ENCODE data around the gene RIIAD1.

RIIAD1 gene

DNA sequence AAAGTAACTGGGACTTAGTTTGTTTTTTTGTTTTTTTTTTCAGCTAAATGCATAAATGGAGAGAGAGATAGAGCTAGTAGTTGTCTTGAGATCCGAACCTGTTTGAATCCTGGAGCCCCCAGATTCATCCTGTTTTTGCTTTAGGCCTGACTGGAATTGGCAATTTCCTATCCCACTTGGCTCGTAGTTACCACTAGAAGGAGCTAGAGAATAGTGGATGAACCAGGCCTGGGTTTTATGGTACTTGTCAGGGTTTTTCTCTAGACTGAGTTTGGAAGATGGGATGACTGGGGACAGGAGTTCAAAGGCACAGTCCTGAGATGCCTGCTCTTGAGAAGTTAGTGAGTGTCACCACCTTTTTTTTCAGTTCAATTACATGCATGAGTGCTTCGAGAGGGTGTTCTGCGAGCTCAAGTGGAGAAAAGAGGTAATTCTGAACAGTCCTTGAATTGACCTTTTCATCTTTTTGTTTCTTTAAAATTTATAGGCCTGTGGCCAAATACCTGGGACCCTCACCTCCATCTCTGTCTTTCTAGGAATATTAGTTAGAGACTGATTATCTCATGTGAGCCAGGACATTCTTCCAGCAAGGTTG is 28.2 kb upstream of the RIIAD1 start:
- no peaks in the 10 kb centered on the region for H3K9me3 ChIP-seq (ENCODE audit: control insufficient read depth, insufficient read depth, low read depth, low read length)
- TF ChIP-seq, protein P1, sequence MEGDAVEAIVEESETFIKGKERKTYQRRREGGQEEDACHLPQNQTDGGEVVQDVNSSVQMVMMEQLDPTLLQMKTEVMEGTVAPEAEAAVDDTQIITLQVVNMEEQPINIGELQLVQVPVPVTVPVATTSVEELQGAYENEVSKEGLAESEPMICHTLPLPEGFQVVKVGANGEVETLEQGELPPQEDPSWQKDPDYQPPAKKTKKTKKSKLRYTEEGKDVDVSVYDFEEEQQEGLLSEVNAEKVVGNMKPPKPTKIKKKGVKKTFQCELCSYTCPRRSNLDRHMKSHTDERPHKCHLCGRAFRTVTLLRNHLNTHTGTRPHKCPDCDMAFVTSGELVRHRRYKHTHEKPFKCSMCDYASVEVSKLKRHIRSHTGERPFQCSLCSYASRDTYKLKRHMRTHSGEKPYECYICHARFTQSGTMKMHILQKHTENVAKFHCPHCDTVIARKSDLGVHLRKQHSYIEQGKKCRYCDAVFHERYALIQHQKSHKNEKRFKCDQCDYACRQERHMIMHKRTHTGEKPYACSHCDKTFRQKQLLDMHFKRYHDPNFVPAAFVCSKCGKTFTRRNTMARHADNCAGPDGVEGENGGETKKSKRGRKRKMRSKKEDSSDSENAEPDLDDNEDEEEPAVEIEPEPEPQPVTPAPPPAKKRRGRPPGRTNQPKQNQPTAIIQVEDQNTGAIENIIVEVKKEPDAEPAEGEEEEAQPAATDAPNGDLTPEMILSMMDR (tag by site-specific recombination; IDR thresholded peaks at IDR 0.05) = peak; percentile 63; the same call in 1 of the 2 replicates
- TF ChIP-seq ZNF660 (tag by site-specific recombination; IDR thresholded peaks at IDR 0.05) (0 out of 2 replicates have a peak, but pooled peaks have one; percentile 11), KLF8 (tag by site-specific recombination; IDR thresholded peaks at IDR 0.05) (no peak), ZNF654 (tag by site-specific recombination; IDR thresholded peaks at IDR 0.05; ENCODE audit: low read depth) (peak; percentile 55)
- peaks cover 5 to 51% of the 10 kb centered on the region in 2 experiments; a peak in 1 of 3 replicates for H3K36me3 ChIP-seq (ENCODE audit: control insufficient read depth in 2 of 2, insufficient read depth in 1 of 2, low read length in 2 of 2)
- H3K4me1 ChIP-seq (ENCODE audit: control insufficient read depth, insufficient read depth, low read length) = no peaks in the 10 kb centered on the region
- H3K4me3 ChIP-seq (ENCODE audit: low read depth, low read length) = no peak overlapping the region
- ChIA-PET POLR2A (interaction anchor here (0.6 kb wide), 1 partner anchor 70 kb away, joined by 3 read pairs; the partner anchor contains the start of gene MRPL9), CTCF (interaction anchor here (0.6 to 1.9 kb wide), 12 partner anchors 9 to 303 kb away, joined by 3 to 11 read pairs (median 4); no protein-coding TSS in a partner anchor)
- H3K27ac ChIP-seq (ENCODE audit: extremely low read depth, low read depth, low read length) = no peak overlapping the region

DNA sequence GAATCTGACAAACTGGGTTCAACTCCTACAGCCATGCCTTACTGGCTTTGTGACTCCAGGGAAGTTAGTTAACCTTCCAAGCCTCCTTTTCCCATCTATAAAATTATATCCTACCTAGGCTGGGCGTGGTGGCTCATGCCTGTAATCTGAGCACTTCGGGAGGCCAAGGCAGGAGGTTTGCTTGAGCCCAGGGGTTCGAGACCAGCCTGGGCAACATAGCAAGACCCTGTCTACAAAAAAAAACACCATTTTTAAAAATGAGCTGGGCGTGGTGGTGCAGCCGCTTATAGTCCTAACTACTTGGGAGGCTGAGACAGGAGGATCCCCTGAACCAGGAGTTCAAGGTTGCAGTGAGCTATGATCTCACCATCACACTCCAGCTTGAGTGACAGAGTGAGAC is 19.8 kb upstream of the RIIAD1 start:
- TF ChIP-seq, protein P2, sequence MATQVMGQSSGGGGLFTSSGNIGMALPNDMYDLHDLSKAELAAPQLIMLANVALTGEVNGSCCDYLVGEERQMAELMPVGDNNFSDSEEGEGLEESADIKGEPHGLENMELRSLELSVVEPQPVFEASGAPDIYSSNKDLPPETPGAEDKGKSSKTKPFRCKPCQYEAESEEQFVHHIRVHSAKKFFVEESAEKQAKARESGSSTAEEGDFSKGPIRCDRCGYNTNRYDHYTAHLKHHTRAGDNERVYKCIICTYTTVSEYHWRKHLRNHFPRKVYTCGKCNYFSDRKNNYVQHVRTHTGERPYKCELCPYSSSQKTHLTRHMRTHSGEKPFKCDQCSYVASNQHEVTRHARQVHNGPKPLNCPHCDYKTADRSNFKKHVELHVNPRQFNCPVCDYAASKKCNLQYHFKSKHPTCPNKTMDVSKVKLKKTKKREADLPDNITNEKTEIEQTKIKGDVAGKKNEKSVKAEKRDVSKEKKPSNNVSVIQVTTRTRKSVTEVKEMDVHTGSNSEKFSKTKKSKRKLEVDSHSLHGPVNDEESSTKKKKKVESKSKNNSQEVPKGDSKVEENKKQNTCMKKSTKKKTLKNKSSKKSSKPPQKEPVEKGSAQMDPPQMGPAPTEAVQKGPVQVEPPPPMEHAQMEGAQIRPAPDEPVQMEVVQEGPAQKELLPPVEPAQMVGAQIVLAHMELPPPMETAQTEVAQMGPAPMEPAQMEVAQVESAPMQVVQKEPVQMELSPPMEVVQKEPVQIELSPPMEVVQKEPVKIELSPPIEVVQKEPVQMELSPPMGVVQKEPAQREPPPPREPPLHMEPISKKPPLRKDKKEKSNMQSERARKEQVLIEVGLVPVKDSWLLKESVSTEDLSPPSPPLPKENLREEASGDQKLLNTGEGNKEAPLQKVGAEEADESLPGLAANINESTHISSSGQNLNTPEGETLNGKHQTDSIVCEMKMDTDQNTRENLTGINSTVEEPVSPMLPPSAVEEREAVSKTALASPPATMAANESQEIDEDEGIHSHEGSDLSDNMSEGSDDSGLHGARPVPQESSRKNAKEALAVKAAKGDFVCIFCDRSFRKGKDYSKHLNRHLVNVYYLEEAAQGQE (tag by site-specific recombination; IDR thresholded peaks at IDR 0.05) = no peak
- peak; percentile 70; the same call in 1 of the 2 replicates for TF ChIP-seq ZNF121 (tag by site-specific recombination; IDR thresholded peaks at IDR 0.05)
- CTCF ChIA-PET = interaction anchor here (0.8 to 1.3 kb wide), 2 partner anchors 8 to 189 kb away, joined by 3 to 4 read pairs; no protein-coding TSS in a partner anchor
- no peak overlapping the region for H3K27ac ChIP-seq (ENCODE audit: extremely low read depth, low read depth, low read length)

DNA sequence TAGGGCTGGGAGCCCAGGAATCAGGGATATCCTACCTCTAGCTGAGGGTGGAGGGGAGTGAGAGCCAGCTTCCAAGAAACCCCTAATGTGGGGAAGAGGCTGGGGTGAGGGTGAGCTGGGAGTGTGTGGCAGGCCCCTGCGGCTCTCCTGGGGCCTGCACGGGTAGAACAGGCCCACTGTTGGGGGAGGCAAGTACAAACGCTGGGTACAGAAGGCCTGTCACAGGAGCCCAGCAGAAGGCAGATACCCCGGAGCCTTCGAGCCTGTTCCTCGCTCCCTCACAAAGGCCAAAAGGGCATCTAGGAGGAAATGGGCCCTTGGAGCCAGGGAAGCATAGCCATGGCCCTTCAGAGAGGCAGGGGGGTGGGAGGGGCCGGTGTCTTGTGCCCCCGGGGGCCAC is 18.4 kb upstream of the RIIAD1 start:
- no peak overlapping the region for H3K27ac ChIP-seq (ENCODE audit: extremely low read depth, low read depth, low read length)
- CTCF ChIA-PET = no interaction called here
- no peaks in the 10 kb centered on the region for H3K4me1 ChIP-seq (ENCODE audit: control insufficient read depth, insufficient read depth, low read length)
- POLR2A ChIA-PET = no interaction called here
- H3K4me3 ChIP-seq (ENCODE audit: low read depth, low read length) = no peak overlapping the region
- no peaks in the 10 kb centered on the region for H3K9me3 ChIP-seq (ENCODE audit: control insufficient read depth, insufficient read depth, low read depth, low read length)
- peaks cover 4 to 41% of the 10 kb centered on the region in 2 experiments; a peak in 2 of 3 replicates for H3K36me3 ChIP-seq (ENCODE audit: control insufficient read depth in 2 of 2, insufficient read depth in 1 of 2, low read length in 2 of 2)
- TF ChIP-seq ZBTB8A (tag by site-specific recombination; IDR thresholded peaks at IDR 0.05) (no peak), ZNF473 (tag by site-specific recombination; IDR thresholded peaks at IDR 0.05) (no peak), ZNF404 (tag by site-specific recombination; IDR thresholded peaks at IDR 0.05) (no peak), ZNF48 (tag by site-specific recombination; IDR thresholded peaks at IDR 0.05) (no peak), ZNF391 (tag by site-specific recombination; IDR thresholded peaks at IDR 0.05; ENCODE audit: borderline replicate concordance, low read depth) (no peak), ZNF23 (tag by site-specific recombination; IDR thresholded peaks at IDR 0.05; ENCODE audit: borderline replicate concordance) (no peak), ZNF548 (tag by site-specific recombination; IDR thresholded peaks at IDR 0.05) (no peak), SCRT2 (tag by site-specific recombination; IDR thresholded peaks at IDR 0.05) (no peak), ZFHX2 (tag by site-specific recombination; conservative IDR thresholded peaks at IDR 0.05) (no peak), ZNF426 (tag by site-specific recombination; IDR thresholded peaks at IDR 0.05) (no peak), GLI4 (tag by site-specific recombination; IDR thresholded peaks at IDR 0.05) (no peak)
- TF ChIP-seq, protein P3, sequence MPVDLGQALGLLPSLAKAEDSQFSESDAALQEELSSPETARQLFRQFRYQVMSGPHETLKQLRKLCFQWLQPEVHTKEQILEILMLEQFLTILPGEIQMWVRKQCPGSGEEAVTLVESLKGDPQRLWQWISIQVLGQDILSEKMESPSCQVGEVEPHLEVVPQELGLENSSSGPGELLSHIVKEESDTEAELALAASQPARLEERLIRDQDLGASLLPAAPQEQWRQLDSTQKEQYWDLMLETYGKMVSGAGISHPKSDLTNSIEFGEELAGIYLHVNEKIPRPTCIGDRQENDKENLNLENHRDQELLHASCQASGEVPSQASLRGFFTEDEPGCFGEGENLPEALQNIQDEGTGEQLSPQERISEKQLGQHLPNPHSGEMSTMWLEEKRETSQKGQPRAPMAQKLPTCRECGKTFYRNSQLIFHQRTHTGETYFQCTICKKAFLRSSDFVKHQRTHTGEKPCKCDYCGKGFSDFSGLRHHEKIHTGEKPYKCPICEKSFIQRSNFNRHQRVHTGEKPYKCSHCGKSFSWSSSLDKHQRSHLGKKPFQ (tag by site-specific recombination; IDR thresholded peaks at IDR 0.05) = no peak
- TF ChIP-seq, protein P4, sequence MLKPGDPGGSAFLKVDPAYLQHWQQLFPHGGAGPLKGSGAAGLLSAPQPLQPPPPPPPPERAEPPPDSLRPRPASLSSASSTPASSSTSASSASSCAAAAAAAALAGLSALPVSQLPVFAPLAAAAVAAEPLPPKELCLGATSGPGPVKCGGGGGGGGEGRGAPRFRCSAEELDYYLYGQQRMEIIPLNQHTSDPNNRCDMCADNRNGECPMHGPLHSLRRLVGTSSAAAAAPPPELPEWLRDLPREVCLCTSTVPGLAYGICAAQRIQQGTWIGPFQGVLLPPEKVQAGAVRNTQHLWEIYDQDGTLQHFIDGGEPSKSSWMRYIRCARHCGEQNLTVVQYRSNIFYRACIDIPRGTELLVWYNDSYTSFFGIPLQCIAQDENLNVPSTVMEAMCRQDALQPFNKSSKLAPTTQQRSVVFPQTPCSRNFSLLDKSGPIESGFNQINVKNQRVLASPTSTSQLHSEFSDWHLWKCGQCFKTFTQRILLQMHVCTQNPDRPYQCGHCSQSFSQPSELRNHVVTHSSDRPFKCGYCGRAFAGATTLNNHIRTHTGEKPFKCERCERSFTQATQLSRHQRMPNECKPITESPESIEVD (tag by site-specific recombination; IDR thresholded peaks at IDR 0.05) = no peak
- TF ChIP-seq, protein P5, sequence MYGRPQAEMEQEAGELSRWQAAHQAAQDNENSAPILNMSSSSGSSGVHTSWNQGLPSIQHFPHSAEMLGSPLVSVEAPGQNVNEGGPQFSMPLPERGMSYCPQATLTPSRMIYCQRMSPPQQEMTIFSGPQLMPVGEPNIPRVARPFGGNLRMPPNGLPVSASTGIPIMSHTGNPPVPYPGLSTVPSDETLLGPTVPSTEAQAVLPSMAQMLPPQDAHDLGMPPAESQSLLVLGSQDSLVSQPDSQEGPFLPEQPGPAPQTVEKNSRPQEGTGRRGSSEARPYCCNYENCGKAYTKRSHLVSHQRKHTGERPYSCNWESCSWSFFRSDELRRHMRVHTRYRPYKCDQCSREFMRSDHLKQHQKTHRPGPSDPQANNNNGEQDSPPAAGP (tag by site-specific recombination; IDR thresholded peaks at IDR 0.05) = no peak

More for the DNA sequence above, 19.8 kb upstream of the RIIAD1 start:
- Histone ChIP-seq H3K9me3 (ENCODE audit: control insufficient read depth, insufficient read depth, low read depth, low read length) (no peaks in the 10 kb centered on the region), H3K4me3 (ENCODE audit: low read depth, low read length) (no peak overlapping the region), H3K36me3 (ENCODE audit: control insufficient read depth in 2 of 2, insufficient read depth in 1 of 2, low read length in 2 of 2) (peaks cover 4 to 54% of the 10 kb centered on the region in 2 experiments; a peak in 2 of 3 replicates), H3K4me1 (ENCODE audit: control insufficient read depth, insufficient read depth, low read length) (no peaks in the 10 kb centered on the region)
- POLR2A ChIA-PET = no interaction called here
